H1 (cell line): Measurements from ENCODE around the gene RELT. TPM values are rescaled to one million over a fixed set of nuclear protein-coding genes. Genes with fewer than 3 reads are reported as not detected.

Source experiments
- CTCF ChIA-PET: fragments of 300-600 bp; sonication (Branson Sonifier 250); formaldehyde crosslinking; loops from one replicate; lab custom pipeline; 2021; ENCODE audit not compliant: partially characterized antibody; lab: Charles Lee
- POLR2A ChIA-PET: fragments of 300-600 bp; sonication (Branson Sonifier 250); formaldehyde crosslinking; loops from one replicate; lab custom pipeline; 2021; ENCODE audit warnings: inconsistent platforms; ENCODE audit not compliant: partially characterized antibody; lab: Charles Lee
- DNase-seq, 2 experiments: peaks; one replicate each; pipeline versions ENCODE4 v3.0.0 to v3.0.0-alpha.2; 2010 to 2022; ENCODE audit warnings: low spot score in 2 of 2, low read depth in 1 of 2, mixed read lengths in 1 of 2
- FAIRE-seq: peaks from 2 replicates; lab custom pipeline; 2011; peaks lifted over from hg19 to GRCh38; lab: Jason Lieb, UNC
- H2AFZ ChIP-seq: 2 replicates; pipeline ENCODE4 v1.8.1; 2012; ENCODE audit warnings: low read length, inconsistent platforms
- H2AK5ac ChIP-seq: 2 replicates; pipeline ENCODE4 v1.6.1; 2013; ENCODE audit warnings: low read depth, low read length
- H2BK120ac ChIP-seq: replicated peaks from 2 replicates; pipeline ENCODE3; 2013; ENCODE audit warnings: low read depth, low read length, inconsistent platforms
- H2BK12ac ChIP-seq: 2 replicates; pipeline ENCODE4 v1.6.1; 2013; ENCODE audit warnings: low read depth, low read length
- H2BK15ac ChIP-seq: 2 replicates; pipeline ENCODE4 v1.6.1; 2013; ENCODE audit warnings: low read length
- H2BK20ac ChIP-seq: 2 replicates; pipeline ENCODE4 v1.6.1; 2013; ENCODE audit warnings: low read length
- H2BK5ac ChIP-seq: 2 replicates; pipeline ENCODE4 v1.6.1; 2013; ENCODE audit warnings: low read depth, low read length
- H3K14ac ChIP-seq: 2 replicates; pipeline ENCODE4 v1.6.1; 2013; ENCODE audit warnings: inconsistent platforms; ENCODE audit not compliant: insufficient read length
- H3K18ac ChIP-seq: 2 replicates; pipeline ENCODE4 v1.6.1; 2013; ENCODE audit warnings: low read length; ENCODE audit errors: extremely low read depth
- H3K23ac ChIP-seq: 2 replicates; pipeline ENCODE4 v1.6.1; 2013; ENCODE audit warnings: inconsistent platforms; ENCODE audit not compliant: insufficient read length
- H3K23me2 ChIP-seq: 2 replicates; pipeline ENCODE4 v1.6.1; 2013; ENCODE audit warnings: low read depth, low read length
- H3K27ac ChIP-seq: 2 replicates; pipeline ENCODE4 v1.6.1; 2011; ENCODE audit warnings: low read depth, low read length, inconsistent platforms
- H3K27me3 ChIP-seq, 4 experiments: replicated peaks in 1 of 4; 1 replicate in 1 of 4; 2 replicates in 3 of 4; pipeline versions ENCODE4 v1.6.1 to v1.8.1; 2011 to 2013; ENCODE audit warnings: low read length in 3 of 4, mild to moderate bottlenecking in 3 of 4, inconsistent platforms in 2 of 4, mixed read lengths in 2 of 4, moderate library complexity in 1 of 4; ENCODE audit not compliant: control insufficient read depth in 3 of 4, insufficient read depth in 3 of 4; ENCODE audit errors: extremely low read depth in 1 of 4
- H3K36me3 ChIP-seq, 4 experiments: 2 replicates each; pipeline versions ENCODE4 v1.6.1 to v1.8.1; 2011 to 2013; ENCODE audit warnings: mild to moderate bottlenecking in 4 of 4, low read length in 3 of 4, moderate library complexity in 2 of 4, control low read depth in 1 of 4, inconsistent platforms in 1 of 4; ENCODE audit not compliant: insufficient read depth in 4 of 4, control insufficient read depth in 2 of 4
- H3K4ac ChIP-seq: replicated peaks from 2 replicates; pipeline ENCODE3; 2013; ENCODE audit warnings: low read length, low read depth, mixed read lengths, inconsistent platforms; ENCODE audit not compliant: insufficient read length
- H3K4me1 ChIP-seq, 4 experiments: replicated peaks in 1 of 4; 1 replicate in 1 of 4; 2 replicates in 3 of 4; pipeline versions ENCODE4 v1.6.1 to v1.8.1; 2011 to 2013; ENCODE audit warnings: low read length in 3 of 4, inconsistent platforms in 2 of 4, mixed read lengths in 1 of 4; ENCODE audit not compliant: insufficient read depth in 4 of 4, control insufficient read depth in 3 of 4
- H3K4me2 ChIP-seq, 2 experiments: 2 replicates each; pipeline versions ENCODE4 v1.6.1 to v1.8.1; 2011 to 2013; ENCODE audit warnings: low read depth in 2 of 2, low read length in 2 of 2, control low read depth in 1 of 2, inconsistent platforms in 1 of 2, mild to moderate bottlenecking in 1 of 2; ENCODE audit not compliant: insufficient read depth in 1 of 2
- H3K4me3 ChIP-seq, 4 experiments: fragments of 200-600, 300-600 bp in 1 of 4; sonication (generic), shearing (Covaris generic), sonication (Bioruptor Twin) in 1 of 4; 2 replicates each; pipeline versions ENCODE4 v1.5.1 to v1.8.1; 2011 to 2016; ENCODE audit warnings: low read length in 4 of 4, low read depth in 3 of 4, control low read depth in 2 of 4, inconsistent platforms in 2 of 4, mild to moderate bottlenecking in 2 of 4, mixed read lengths in 1 of 4, moderate library complexity in 1 of 4; ENCODE audit not compliant: insufficient read depth in 2 of 4; ENCODE audit errors: extremely low read depth in 1 of 4
- H3K56ac ChIP-seq: replicated peaks from 2 replicates; pipeline ENCODE3; 2013; ENCODE audit warnings: low read depth, mild to moderate bottlenecking, mixed read lengths, low read length, inconsistent platforms; ENCODE audit not compliant: insufficient read length
- H3K79me1 ChIP-seq: 2 replicates; pipeline ENCODE4 v1.6.1; 2013; ENCODE audit warnings: low read depth, low read length, control low read depth
- H3K79me2 ChIP-seq, 2 experiments: 2 replicates each; pipeline versions ENCODE4 v1.6.1 to v1.8.1; 2012 to 2013; ENCODE audit warnings: low read length in 2 of 2, mild to moderate bottlenecking in 2 of 2, inconsistent platforms in 1 of 2; ENCODE audit not compliant: insufficient read depth in 2 of 2, control insufficient read depth in 1 of 2
- H3K9ac ChIP-seq, 4 experiments: replicated peaks in 1 of 4; 1 replicate in 1 of 4; 2 replicates in 3 of 4; pipeline versions ENCODE4 v1.6.1 to v1.8.1; 2011 to 2013; ENCODE audit warnings: low read depth in 3 of 4, low read length in 3 of 4, control low read depth in 2 of 4, mild to moderate bottlenecking in 2 of 4, moderate library complexity in 2 of 4, inconsistent platforms in 1 of 4; ENCODE audit errors: extremely low read depth in 1 of 4
- H3K9me3 ChIP-seq, 2 experiments: 2 replicates each; pipeline versions ENCODE4 v1.6.1 to v1.8.1; 2012 to 2013; ENCODE audit warnings: mild to moderate bottlenecking in 2 of 2, moderate library complexity in 2 of 2, control low read depth in 1 of 2, inconsistent platforms in 1 of 2, low read depth in 1 of 2, low read length in 1 of 2, mixed read lengths in 1 of 2; ENCODE audit not compliant: insufficient read depth in 2 of 2
- H4K20me1 ChIP-seq, 2 experiments: replicated peaks in 1 of 2; 2 replicates each; pipeline versions ENCODE3 to v1.8.1; 2011 to 2013; ENCODE audit warnings: inconsistent platforms in 2 of 2, low read length in 2 of 2, mild to moderate bottlenecking in 1 of 2; ENCODE audit not compliant: insufficient read depth in 2 of 2, control insufficient read depth in 1 of 2
- H4K5ac ChIP-seq: 2 replicates; pipeline ENCODE4 v1.6.1; 2013; ENCODE audit warnings: low read length, low read depth, mixed read lengths, inconsistent platforms; ENCODE audit not compliant: insufficient read length
- H4K8ac ChIP-seq: 2 replicates; pipeline ENCODE4 v1.8.0; 2013; ENCODE audit warnings: mild to moderate bottlenecking, moderate library complexity, low read length, inconsistent platforms; ENCODE audit not compliant: insufficient read depth; ENCODE audit errors: extremely low read depth
- H4K91ac ChIP-seq: replicated peaks from 2 replicates; pipeline ENCODE3; 2013; ENCODE audit warnings: low read length, mixed read lengths, inconsistent platforms; ENCODE audit not compliant: insufficient read length
- CREB1 ChIP-seq: IDR thresholded peaks from 2 replicates; pipeline ENCODE4 v1.6.1; 2012; ENCODE audit warnings: inconsistent platforms
- EP300 ChIP-seq, 2 experiments: IDR thresholded peaks; 1 replicate in 1 of 2; 2 replicates in 1 of 2; pipeline ENCODE4 v1.6.1; 2011 to 2012; ENCODE audit warnings: low read depth in 2 of 2, low read length in 2 of 2, mild to moderate bottlenecking in 2 of 2, borderline replicate concordance in 1 of 2, inconsistent platforms in 1 of 2, moderate library complexity in 1 of 2
- GTF2F1 ChIP-seq: IDR thresholded peaks from 2 replicates; pipeline ENCODE4 v1.6.1; 2012; ENCODE audit warnings: low read depth, low read length, improper control_type of control experiment, borderline replicate concordance
- HDAC2 ChIP-seq, 2 experiments: fragments of 300-600 bp in 1 of 2; sonication (generic) in 1 of 2; IDR thresholded peaks; 2 replicates each; pipeline ENCODE4 v1.6.1; 2011 to 2012; ENCODE audit warnings: low read depth in 2 of 2, low read length in 2 of 2, mild to moderate bottlenecking in 2 of 2, moderate library complexity in 2 of 2, borderline replicate concordance in 1 of 2, inconsistent platforms in 1 of 2
- JUN ChIP-seq: IDR thresholded peaks from 2 replicates; pipeline ENCODE4 v1.6.1; 2011; ENCODE audit warnings: low read depth, mild to moderate bottlenecking, improper control_type of control experiment, low read length
- JUND ChIP-seq: IDR thresholded peaks from 2 replicates; pipeline ENCODE4 v1.6.1; 2011; ENCODE audit warnings: mild to moderate bottlenecking, improper control_type of control experiment, low read length
- KDM5A ChIP-seq: fragments of 200-600 bp; IDR thresholded peaks from 2 replicates; pipeline ENCODE4 v1.7.1; 2012; ENCODE audit warnings: mild to moderate bottlenecking, low read length, inconsistent platforms, mixed read lengths
- NANOG ChIP-seq: IDR thresholded peaks from 2 replicates; pipeline ENCODE4 v1.6.1; 2011; ENCODE audit warnings: low read length, low read depth, mild to moderate bottlenecking, inconsistent platforms; ENCODE audit not compliant: insufficient read depth, poor library complexity, severe bottlenecking
- POLR2A ChIP-seq, 2 experiments: IDR thresholded peaks; 1 replicate in 1 of 2; 2 replicates in 1 of 2; pipeline ENCODE4 v1.6.1; 2011; ENCODE audit warnings: low read depth in 2 of 2, low read length in 2 of 2, mild to moderate bottlenecking in 2 of 2; ENCODE audit errors: control extremely low read depth in 1 of 2
- POLR2AphosphoS5 ChIP-seq: IDR thresholded peaks from 2 replicates; pipeline ENCODE4 v1.6.1; 2011; ENCODE audit warnings: low read depth, low read length
- SIX5 ChIP-seq: IDR thresholded peaks from 2 replicates; pipeline ENCODE4 v1.6.1; 2011; ENCODE audit warnings: mild to moderate bottlenecking, low read depth, low read length
- SP2 ChIP-seq: IDR thresholded peaks from 2 replicates; pipeline ENCODE4 v1.6.1; 2012; ENCODE audit warnings: mild to moderate bottlenecking, low read length, inconsistent platforms
- SP4 ChIP-seq: IDR thresholded peaks from 2 replicates; pipeline ENCODE4 v1.6.1; 2012; ENCODE audit warnings: low read length, inconsistent platforms
- TAF7 ChIP-seq: optimal IDR thresholded peaks from 2 replicates; pipeline ENCODE3; 2011; ENCODE audit warnings: low read depth, mild to moderate bottlenecking, inconsistent platforms, low read length, moderate library complexity, borderline replicate concordance
- WGBS, 2 experiments: shearing (Covaris generic) in 1 of 2; methylation state at CpG; one replicate each; pipeline versions ENCODE4 v1.1.6 to v1.1.7; 2013 to 2015; ENCODE audit warnings: low lambda C conversion rate in 2 of 2, mixed read lengths in 2 of 2, inconsistent platforms in 1 of 2, low coverage in 1 of 2, missing lambda C conversion rate in 1 of 2; ENCODE audit not compliant: insufficient replicate concordance in 2 of 2, insufficient coverage in 1 of 2, insufficient read length in 1 of 2; ENCODE audit errors: extremely low coverage in 1 of 2, missing lambda C conversion rate in 1 of 2; 5-methylcytosine and 5-hydroxymethylcytosine counted together
- polyA plus RNA-seq, 7 experiments: library from polyadenylated mRNA; depleted of rRNA in 3 of 7; stranded (reverse) in 5 of 7; unstranded in 2 of 7; fragments of >200 nt in 5 of 7; fragments of 200-250 nt in 2 of 7; gene quantifications; 1 replicate in 5 of 7; 2 replicates in 1 of 7; 4 replicates in 1 of 7; pipeline versions ENCODE4 v1.2.1 to v1.2.3, GENCODE V29; 2011 to 2013; ENCODE audit warnings: missing spikeins in 2 of 7, mixed read lengths in 2 of 7
- total RNA-seq: library from RNA; stranded (reverse); fragmentation: NEBNext Ultra II Directional; extraction: Animal tissue kit (Norgen Biotek cat#: 25700); gene quantifications from 2 replicates; pipeline ENCODE4 v1.2.1, GENCODE V29; 2021

Gene RELT
- total and polyA plus RNA-seq, 2 of the 8 experiments (the other 6 are each of a cell fraction or from before 2014, with no cell fraction given) = 3.4 to 5.7 TPM

- Histone ChIP-seq H2BK120ac (no peak overlapping the region), H2AK5ac (no peak overlapping the region), H2BK15ac (no peak overlapping the region), H3K9me3 (no peaks in the 10 kb centered on the region), H3K4me1 (peaks cover 0 to 11% (median 0%) of the 10 kb centered on the region in 4 experiments; a peak in 1 of 7 replicates), H3K4ac (no peak overlapping the region), H3K79me2 (peaks cover 0 to 3% of the 10 kb centered on the region in 2 experiments; a peak in 1 of 4 replicates), H4K5ac (no peak overlapping the region), H3K23me2 (no peaks in the 10 kb centered on the region), H3K23ac (no peak overlapping the region), H4K20me1 (peaks cover 6 to 10% of the 10 kb centered on the region in 2 experiments), H3K14ac (no peak overlapping the region), H3K4me2 (no peak overlapping the region), H3K18ac (no peak overlapping the region; the same call in 1 of the 2 replicates), H3K27me3 (no peaks in the 10 kb centered on the region), H3K27ac (no peak overlapping the region), H4K8ac (no peak overlapping the region; the same call in 1 of the 2 replicates), H3K9ac (no peak overlapping the region), H3K79me1 (0 out of 2 replicates have a peak, but pooled peaks cover 3% of the 10 kb centered on the region), H2BK5ac (0 out of 2 replicates have a peak overlapping the region, but pooled peaks have one; percentile 1), H3K36me3 (no peaks in the 10 kb centered on the region), H2AFZ (no peak overlapping the region), H2BK20ac (no peak overlapping the region), H4K91ac (no peak overlapping the region), H3K4me3 (no peak overlapping the region), H2BK12ac (no peak overlapping the region), H3K56ac (no peak overlapping the region)
- FAIRE-seq = no peak
- no peak for DNase-seq
- 87% methylated on average over 8 of the region's 8 CpGs; no CpG with 5 or more reads in 1 of the 2 experiments for WGBS, 2 experiments
- CTCF ChIA-PET = interaction anchor here (1.0 to 59.1 kb wide), 6 partner anchors 13 to 276 kb away, joined by 3 to 1456 read pairs (median 6); no protein-coding TSS in a partner anchor
- POLR2A ChIA-PET = no interaction called here
- no peak for TF ChIP-seq SP4
- no peak for TF ChIP-seq SIX5
- TF ChIP-seq JUND = no peak
- no peak for TF ChIP-seq SP2
- no peak for TF ChIP-seq POLR2A (IDR thresholded peaks at IDR 0.05; ENCODE audit: control extremely low read depth in 1 of 2, low read depth in 2 of 2, low read length in 2 of 2)
- no peak for TF ChIP-seq POLR2AphosphoS5
- no peak for TF ChIP-seq JUN
- no peak for TF ChIP-seq KDM5A
- TF ChIP-seq EP300 (IDR thresholded peaks at IDR 0.05; ENCODE audit: borderline replicate concordance in 1 of 2, low read depth in 2 of 2, low read length in 2 of 2) = no peak
- TF ChIP-seq TAF7 = no peak
- no peak for TF ChIP-seq NANOG
- no peak for TF ChIP-seq CREB1
- no peak for TF ChIP-seq HDAC2 (IDR thresholded peaks at IDR 0.05; ENCODE audit: borderline replicate concordance in 1 of 2, low read depth in 2 of 2, low read length in 2 of 2)
- TF ChIP-seq GTF2F1 = no peak
These were observed 9.8 kb downstream of the RELT start for GRCh38 chr11:73386016-73386415.
